ENCODE data around the gene OPALIN.

OPALIN gene

GRCh38 chr10:96371356-96371755, 12.6 kb upstream of the OPALIN start:
- DNase-seq = no peak

- DNase-seq = peak; percentile 7
Measured at GRCh38 chr10:96370584-96371157, 11.9 kb upstream of the OPALIN start.

- DNase-seq = no peak
Measured at GRCh38 chr10:96369890-96370583, 11.2 kb upstream of the OPALIN start.

- DNase-seq = no peak
Measured at GRCh38 chr10:96368971-96369370, 10.2 kb upstream of the OPALIN start.

GRCh38 chr10:96367470-96367869, 8.7 kb upstream of the OPALIN start:
- no peak for DNase-seq

- DNase-seq = no peak
Measured at GRCh38 chr10:96366508-96366907, 7.7 kb upstream of the OPALIN start.

GRCh38 chr10:96365571-96365970, 6.8 kb upstream of the OPALIN start:
- no peak for DNase-seq

GRCh38 chr10:96360766-96361165, 2.0 kb upstream of the OPALIN start:
- DNase-seq = no peak

GRCh38 chr10:96360331-96360730, 1.5 kb upstream of the OPALIN start:
- DNase-seq = no peak

- DNase-seq = no peak
Measured at GRCh38 chr10:96359616-96360015, 814 bp upstream of the OPALIN start.

GRCh38 chr10:96357038-96357620, 1.7 kb downstream of the OPALIN start:
- DNase-seq = no peak

- DNase-seq = no peak
Measured at GRCh38 chr10:96352582-96352981, 6.2 kb downstream of the OPALIN start.

- DNase-seq = no peak
Measured at GRCh38 chr10:96352027-96352426, 6.8 kb downstream of the OPALIN start.

- DNase-seq = no peak
Measured at GRCh38 chr10:96346295-96346694, 12.5 kb downstream of the OPALIN start.

GRCh38 chr10:96345222-96345621, 13.6 kb downstream of the OPALIN start:
- DNase-seq = no peak

- no peak for DNase-seq
Measured at GRCh38 chr10:96344178-96344577, 14.6 kb downstream of the OPALIN start.

- no peak for DNase-seq
Measured at GRCh38 chr10:96342402-96342801, 16.4 kb downstream of the OPALIN start.

GRCh38 chr10:96341219-96342182, 17.3 kb downstream of the OPALIN start:
- no peak for DNase-seq

GRCh38 chr10:96339956-96340904, 18.6 kb downstream of the OPALIN start:
- DNase-seq = peak; percentile 35

- DNase-seq = no peak
Measured at GRCh38 chr10:96339383-96339782, 19.4 kb downstream of the OPALIN start.

- no peak for DNase-seq
Measured at GRCh38 chr10:96338279-96338925, 20.4 kb downstream of the OPALIN start.

- DNase-seq = no peak
Measured at GRCh38 chr10:96337106-96337505, 21.7 kb downstream of the OPALIN start.
